ENCODE results near the gene STAT5A. TPM values are rescaled to one million over a fixed set of nuclear protein-coding genes. Genes with fewer than 3 reads are reported as not detected.

The STAT5A gene
- total RNA-seq, 1 experiment from 2014 or later: 3.4 TPM

DNA sequence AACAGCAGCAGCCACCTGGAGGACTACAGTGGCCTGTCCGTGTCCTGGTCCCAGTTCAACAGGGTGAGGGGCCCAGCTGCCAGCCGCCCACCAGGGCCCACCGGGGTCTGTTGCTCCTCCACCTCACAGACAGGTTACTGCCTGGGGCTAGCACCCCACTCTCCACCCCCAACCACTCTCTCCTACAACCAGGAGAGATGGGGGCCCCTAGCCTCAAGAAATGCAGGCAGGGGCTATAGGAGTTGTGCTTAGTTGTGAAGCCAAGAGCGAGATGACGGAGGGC lies 18.0 kb downstream of the STAT5A start:
- H3K9me2 ChIP-seq (ENCODE audit: insufficient read depth): no peaks in the 10 kb centered on the region
- H3K79me2 ChIP-seq (ENCODE audit: low read depth): no peaks in the 10 kb centered on the region
- H3K27me3 ChIP-seq (ENCODE audit: insufficient read depth, low read depth): no peaks in the 10 kb centered on the region
- H3K4me2 ChIP-seq: no peak overlapping the region
- no peaks in the 10 kb centered on the region; the same call in 1 of the 2 replicates for H3F3A ChIP-seq (ENCODE audit: insufficient read depth, low read depth)
- ChIA-PET CTCF (no interaction called here), POLR2A (ENCODE audit: unreplicated experiment) (no interaction called here)
- H2AFZ ChIP-seq: no peak overlapping the region
- no peak overlapping the region for H3K27ac ChIP-seq
- DNase-seq: no peak
- no peak overlapping the region for H3K4me3 ChIP-seq
- H3K36me3 ChIP-seq (ENCODE audit: low read depth): no peaks in the 10 kb centered on the region
- TF ChIP-seq, protein P1, sequence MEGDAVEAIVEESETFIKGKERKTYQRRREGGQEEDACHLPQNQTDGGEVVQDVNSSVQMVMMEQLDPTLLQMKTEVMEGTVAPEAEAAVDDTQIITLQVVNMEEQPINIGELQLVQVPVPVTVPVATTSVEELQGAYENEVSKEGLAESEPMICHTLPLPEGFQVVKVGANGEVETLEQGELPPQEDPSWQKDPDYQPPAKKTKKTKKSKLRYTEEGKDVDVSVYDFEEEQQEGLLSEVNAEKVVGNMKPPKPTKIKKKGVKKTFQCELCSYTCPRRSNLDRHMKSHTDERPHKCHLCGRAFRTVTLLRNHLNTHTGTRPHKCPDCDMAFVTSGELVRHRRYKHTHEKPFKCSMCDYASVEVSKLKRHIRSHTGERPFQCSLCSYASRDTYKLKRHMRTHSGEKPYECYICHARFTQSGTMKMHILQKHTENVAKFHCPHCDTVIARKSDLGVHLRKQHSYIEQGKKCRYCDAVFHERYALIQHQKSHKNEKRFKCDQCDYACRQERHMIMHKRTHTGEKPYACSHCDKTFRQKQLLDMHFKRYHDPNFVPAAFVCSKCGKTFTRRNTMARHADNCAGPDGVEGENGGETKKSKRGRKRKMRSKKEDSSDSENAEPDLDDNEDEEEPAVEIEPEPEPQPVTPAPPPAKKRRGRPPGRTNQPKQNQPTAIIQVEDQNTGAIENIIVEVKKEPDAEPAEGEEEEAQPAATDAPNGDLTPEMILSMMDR (conservative IDR thresholded peaks at IDR 0.05): no peak
- TF ChIP-seq EZH2 (IDR thresholded peaks at IDR 0.05; ENCODE audit: low read depth): no peak
- H3K4me1 ChIP-seq (replicated peaks; ENCODE audit: insufficient read depth): no peaks in the 10 kb centered on the region
- no TSS peak for BruUV-seq (replicated peaks)
- intact Hi-C loops (cut with micrococcal nuclease; ENCODE audit: unreplicated experiment): no loop called here
- H3K9me3 ChIP-seq (ENCODE audit: insufficient read depth, low read depth): no peaks in the 10 kb centered on the region
- H4K20me1 ChIP-seq (ENCODE audit: insufficient read depth): no peaks in the 10 kb centered on the region

DNA sequence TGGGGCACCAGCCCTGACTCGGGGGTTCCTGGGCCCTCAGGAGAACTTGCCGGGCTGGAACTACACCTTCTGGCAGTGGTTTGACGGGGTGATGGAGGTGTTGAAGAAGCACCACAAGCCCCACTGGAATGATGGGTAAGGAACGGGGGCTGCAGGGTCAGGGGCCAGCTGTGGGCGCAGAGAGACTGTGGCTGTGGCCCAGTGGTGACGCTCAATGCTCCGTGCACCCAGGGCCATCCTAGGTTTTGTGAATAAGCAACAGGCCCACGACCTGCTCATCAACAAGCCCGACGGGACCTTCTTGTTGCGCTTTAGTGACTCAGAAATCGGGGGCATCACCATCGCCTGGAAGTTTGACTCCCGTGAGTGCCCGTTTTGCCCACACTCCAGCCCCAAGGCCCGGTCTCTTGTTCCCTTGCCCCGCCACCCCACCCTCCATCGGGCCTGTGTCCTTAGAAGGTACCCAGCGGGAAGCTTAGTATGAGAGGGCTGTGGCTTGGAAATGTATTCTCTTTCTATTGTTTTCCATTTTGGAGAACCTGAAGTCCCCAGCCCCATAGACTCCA lies 19.1 kb downstream of the STAT5A start:
- no TSS peak for BruUV-seq (replicated peaks)
- Histone ChIP-seq H3K9me2 (ENCODE audit: insufficient read depth) (no peaks in the 10 kb centered on the region), H3K4me1 (replicated peaks; ENCODE audit: insufficient read depth) (no peaks in the 10 kb centered on the region), H3K79me2 (ENCODE audit: low read depth) (no peaks in the 10 kb centered on the region), H3K4me3 (no peak overlapping the region), H3K27ac (no peak overlapping the region), H4K20me1 (ENCODE audit: insufficient read depth) (no peaks in the 10 kb centered on the region), H3F3A (ENCODE audit: insufficient read depth, low read depth) (no peaks in the 10 kb centered on the region; the same call in 1 of the 2 replicates), H2AFZ (no peak overlapping the region), H3K27me3 (ENCODE audit: insufficient read depth, low read depth) (no peaks in the 10 kb centered on the region), H3K4me2 (no peak overlapping the region), H3K36me3 (ENCODE audit: low read depth) (no peaks in the 10 kb centered on the region), H3K9me3 (ENCODE audit: insufficient read depth, low read depth) (no peaks in the 10 kb centered on the region)
- DNase-seq: no peak
- intact Hi-C loops (cut with micrococcal nuclease; ENCODE audit: unreplicated experiment): no loop called here
- ChIA-PET CTCF (no interaction called here), POLR2A (ENCODE audit: unreplicated experiment) (no interaction called here)
- TF ChIP-seq EZH2 (IDR thresholded peaks at IDR 0.05; ENCODE audit: low read depth): no peak
- TF ChIP-seq, protein P1 (conservative IDR thresholded peaks at IDR 0.05): no peak

DNA sequence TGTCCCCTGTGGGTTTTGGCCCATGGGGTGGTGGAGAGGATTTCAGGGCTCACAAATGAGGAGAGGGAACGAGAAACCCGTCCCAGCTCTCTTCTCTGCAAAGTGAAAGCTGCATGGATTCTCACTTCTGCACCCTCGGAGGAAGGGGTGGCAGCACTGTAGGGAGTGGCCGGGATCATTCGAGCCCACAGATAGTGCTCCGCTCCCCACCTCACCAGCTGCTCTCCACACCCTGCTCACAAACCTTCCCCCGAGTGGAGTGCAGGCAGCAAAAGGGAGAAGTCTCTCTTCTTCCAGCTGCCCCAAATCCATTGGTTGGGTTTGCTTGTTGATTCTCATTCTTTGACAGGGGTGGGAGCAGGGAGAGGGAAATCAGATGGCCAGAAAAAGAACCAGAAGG lies 20.1 kb downstream of the STAT5A start:
- H3K27ac ChIP-seq: no peak overlapping the region
- no peak overlapping the region for H3K4me3 ChIP-seq
- CTCF ChIA-PET: no interaction called here
- POLR2A ChIA-PET (ENCODE audit: unreplicated experiment): interaction anchor here (0.6 kb wide), 1 partner anchor 106 kb away, joined by 3 read pairs; no protein-coding TSS in a partner anchor
- no peaks in the 10 kb centered on the region; the same call in 1 of the 2 replicates for H3F3A ChIP-seq (ENCODE audit: insufficient read depth, low read depth)
- intact Hi-C loops (cut with micrococcal nuclease; ENCODE audit: unreplicated experiment): no loop called here
- H3K4me2 ChIP-seq: no peak overlapping the region
- TF ChIP-seq, protein P1 (conservative IDR thresholded peaks at IDR 0.05): no peak
- no peak for TF ChIP-seq EZH2 (IDR thresholded peaks at IDR 0.05; ENCODE audit: low read depth)
- H3K9me2 ChIP-seq (ENCODE audit: insufficient read depth): no peaks in the 10 kb centered on the region
- no peaks in the 10 kb centered on the region for H3K4me1 ChIP-seq (replicated peaks; ENCODE audit: insufficient read depth)
- H3K27me3 ChIP-seq (ENCODE audit: insufficient read depth, low read depth): no peaks in the 10 kb centered on the region
- BruUV-seq (replicated peaks): no TSS peak
- no peaks in the 10 kb centered on the region for H3K79me2 ChIP-seq (ENCODE audit: low read depth)
- H2AFZ ChIP-seq: no peak overlapping the region
- no peaks in the 10 kb centered on the region for H4K20me1 ChIP-seq (ENCODE audit: insufficient read depth)
- H3K36me3 ChIP-seq (ENCODE audit: low read depth): no peaks in the 10 kb centered on the region
- no peaks in the 10 kb centered on the region for H3K9me3 ChIP-seq (ENCODE audit: insufficient read depth, low read depth)
- no peak for DNase-seq

Measured in PC-9 (cell line).